Neuronal stem cell (in vitro differentiated cells): ENCODE measurements around the gene ST3GAL2.
A peak's percentile ranks its signal among the peaks of the same experiment; 100 is the strongest.

Experiments used
- DNase-seq: peaks from one replicate; pipeline ENCODE4 v3.0.0-alpha.2; 2013; ENCODE audit warnings: low spot score
- H2AFZ ChIP-seq: one replicate; pipeline ENCODE4 v1.6.1; 2013; ENCODE audit warnings: mild to moderate bottlenecking, low read length, inconsistent platforms
- H2AK5ac ChIP-seq: 2 replicates; pipeline ENCODE4 v1.6.1; 2013; ENCODE audit warnings: low read depth, mild to moderate bottlenecking, inconsistent platforms, low read length, moderate library complexity, mixed read lengths
- H2BK120ac ChIP-seq: 2 replicates; pipeline ENCODE4 v1.6.1; 2013; ENCODE audit warnings: low read depth, mild to moderate bottlenecking, inconsistent platforms, low read length, moderate library complexity, mixed read lengths
- H2BK12ac ChIP-seq: one replicate; pipeline ENCODE4 v1.6.1; 2013; ENCODE audit warnings: low read length, inconsistent platforms
- H2BK15ac ChIP-seq: 2 replicates; pipeline ENCODE4 v1.6.1; 2013; ENCODE audit warnings: mild to moderate bottlenecking, low read length, inconsistent platforms, mixed read lengths
- H2BK5ac ChIP-seq: one replicate; pipeline ENCODE4 v1.6.1; 2013; ENCODE audit warnings: inconsistent platforms, mild to moderate bottlenecking, low read length, moderate library complexity
- H3K14ac ChIP-seq: one replicate; pipeline ENCODE4 v1.6.1; 2013; ENCODE audit warnings: low read length, inconsistent platforms
- H3K18ac ChIP-seq: 2 replicates; pipeline ENCODE4 v1.6.1; 2013; ENCODE audit warnings: low read length, inconsistent platforms
- H3K23ac ChIP-seq: 2 replicates; pipeline ENCODE4 v1.6.1; 2013; ENCODE audit warnings: low read depth, mild to moderate bottlenecking, mixed read lengths, low read length, inconsistent platforms; ENCODE audit not compliant: poor library complexity
- H3K27ac ChIP-seq: replicated peaks from 3 replicates; pipeline ENCODE4 v1.5.1; 2013; ENCODE audit warnings: low read length, inconsistent platforms
- H3K27me3 ChIP-seq, 3 experiments: 2 replicates each; pipeline ENCODE4 v1.6.1; 2013; ENCODE audit warnings: low read length in 3 of 3, mild to moderate bottlenecking in 2 of 3, inconsistent platforms in 1 of 3, low read depth in 1 of 3, mixed read lengths in 1 of 3, moderate library complexity in 1 of 3; ENCODE audit not compliant: control insufficient read depth in 3 of 3, insufficient read depth in 3 of 3
- H3K36me3 ChIP-seq, 2 donors: replicated peaks in 1 of 2; 2 replicates each; pipeline ENCODE4 v1.6.1; 2013; ENCODE audit warnings: low read length in 2 of 2; ENCODE audit not compliant: control insufficient read depth in 2 of 2, insufficient read depth in 2 of 2
- H3K4ac ChIP-seq: 2 replicates; pipeline ENCODE4 v1.6.1; 2013; ENCODE audit warnings: inconsistent platforms, mild to moderate bottlenecking, low read length, moderate library complexity
- H3K4me1 ChIP-seq, 2 donors: 1 replicate in 1 of 2; 2 replicates in 1 of 2; pipeline ENCODE4 v1.6.1; 2013; ENCODE audit warnings: low read length in 2 of 2, low read depth in 1 of 2; ENCODE audit not compliant: control insufficient read depth in 2 of 2, insufficient read depth in 1 of 2
- H3K4me2 ChIP-seq: one replicate; pipeline ENCODE4 v1.6.1; 2013; ENCODE audit warnings: mild to moderate bottlenecking, low read length, inconsistent platforms; ENCODE audit not compliant: insufficient read depth, poor library complexity, severe bottlenecking
- H3K4me3 ChIP-seq, 2 donors: 2 replicates each; pipeline ENCODE4 v1.5.1; 2013; ENCODE audit warnings: low read length in 2 of 2, mild to moderate bottlenecking in 2 of 2, inconsistent platforms in 1 of 2, moderate library complexity in 1 of 2
- H3K79me1 ChIP-seq: one replicate; pipeline ENCODE4 v1.6.1; 2013; ENCODE audit warnings: low read depth, mild to moderate bottlenecking, inconsistent platforms, low read length, moderate library complexity
- H3K9ac ChIP-seq: one replicate; pipeline ENCODE4 v1.6.1; 2013; ENCODE audit warnings: mild to moderate bottlenecking, low read depth, low read length, inconsistent platforms; ENCODE audit not compliant: poor library complexity
- H3K9me3 ChIP-seq, 2 donors: replicated peaks in 1 of 2; 2 replicates each; pipeline versions ENCODE3 to v1.6.1; 2013; ENCODE audit warnings: low read length in 2 of 2, mild to moderate bottlenecking in 2 of 2, inconsistent platforms in 1 of 2, low read depth in 1 of 2, mixed read lengths in 1 of 2, moderate library complexity in 1 of 2; ENCODE audit not compliant: control insufficient read depth in 2 of 2, insufficient read depth in 1 of 2
- H4K8ac ChIP-seq: one replicate; pipeline ENCODE4 v1.6.1; 2013; ENCODE audit warnings: low read depth, mild to moderate bottlenecking, inconsistent platforms, low read length, moderate library complexity
- H4K91ac ChIP-seq: one replicate; pipeline ENCODE4 v1.6.1; 2013; ENCODE audit warnings: low read length, low read depth, mild to moderate bottlenecking, inconsistent platforms; ENCODE audit not compliant: poor library complexity
- WGBS, 2 donors: extraction: QIAGEN DNeasy Blood & Tissue Kit; methylation state at CpG; one replicate each; pipeline ENCODE4 v1.1.7; 2013; ENCODE audit warnings: missing lambda C conversion rate in 2 of 2, mixed read lengths in 1 of 2; ENCODE audit not compliant: insufficient read length in 2 of 2, insufficient replicate concordance in 1 of 2; ENCODE audit errors: extremely low coverage in 2 of 2; 5-methylcytosine and 5-hydroxymethylcytosine counted together

ST3GAL2 gene

GRCh38 chr16:70457446-70458166, 18.7 kb upstream of the ST3GAL2 start:
- H2BK15ac ChIP-seq = no peak overlapping the region
- no peak overlapping the region for H3K4ac ChIP-seq
- H2AFZ ChIP-seq = no peak overlapping the region
- DNase-seq = no peak
- H2BK120ac ChIP-seq = no peak overlapping the region
- no peak overlapping the region for H4K91ac ChIP-seq
- H4K8ac ChIP-seq = no peak overlapping the region
- peaks cover 0 to 3% of the 10 kb centered on the region in 2 donors for H3K4me1 ChIP-seq
- H2BK12ac ChIP-seq = no peak overlapping the region
- H3K14ac ChIP-seq = no peak overlapping the region
- H3K18ac ChIP-seq = no peak overlapping the region
- no peak overlapping the region for H3K27ac ChIP-seq
- no peaks in the 10 kb centered on the region for H3K79me1 ChIP-seq
- no peaks in the 10 kb centered on the region for H3K36me3 ChIP-seq
- H3K27me3 ChIP-seq = no peaks in the 10 kb centered on the region
- no peak overlapping the region for H2AK5ac ChIP-seq
- no peak overlapping the region for H3K4me3 ChIP-seq
- H3K23ac ChIP-seq = no peak overlapping the region
- no CpG with 5 or more reads among the region's 5 CpGs for WGBS, 2 donors
- no peak overlapping the region for H3K9ac ChIP-seq
- H3K4me2 ChIP-seq = no peak overlapping the region
- H2BK5ac ChIP-seq = no peak overlapping the region
- no peaks in the 10 kb centered on the region for H3K9me3 ChIP-seq

- H3K4me2 ChIP-seq = no peak overlapping the region
- no CpG with 5 or more reads among the region's 7 CpGs for WGBS, 2 donors
These were observed 17.0 kb upstream of the ST3GAL2 start for GRCh38 chr16:70455910-70456309.

GRCh38 chr16:70454222-70455034, 15.5 kb upstream of the ST3GAL2 start, which contains the start of gene FCSK:
Gene FCSK (plus strand): TSS chr16:70454595. CDS start chr16:70463191, 8,596 bp downstream.
- H4K8ac ChIP-seq = no peak within 1 kb of the TSS
- WGBS, 2 donors = no CpG with 5 or more reads among the region's 67 CpGs
- peak within 1 kb of the TSS; percentile 90 for H3K27ac ChIP-seq
- peak within 1 kb of the TSS; percentile 99 for H2AFZ ChIP-seq
- H3K4me1 ChIP-seq = peaks cover 0 to 3% of the 10 kb centered on the region in 2 donors
- peak within 1 kb of the TSS; percentile 85 for H3K4me2 ChIP-seq
- H3K9me3 ChIP-seq = no peaks in the 10 kb centered on the region
- peak within 1 kb of the TSS; percentile 95 for H4K91ac ChIP-seq
- H3K4ac ChIP-seq = peak within 1 kb of the TSS; percentile 66
- H3K79me1 ChIP-seq = no peaks in the 10 kb centered on the region
- peak within 1 kb of the TSS; percentile 94 for H2BK12ac ChIP-seq
- H3K4me3 ChIP-seq = peak within 1 kb of the TSS; percentile 90 to 93
- no peaks in the 10 kb centered on the region for H3K36me3 ChIP-seq
- H3K9ac ChIP-seq = peak within 1 kb of the TSS; percentile 90
- H3K18ac ChIP-seq = peak within 1 kb of the TSS; percentile 100
- H3K27me3 ChIP-seq = no peaks in the 10 kb centered on the region
- peak within 1 kb of the TSS; percentile 100 for H3K14ac ChIP-seq
- peak within 1 kb of the TSS; percentile 83 for H2AK5ac ChIP-seq
- H2BK120ac ChIP-seq = peak within 1 kb of the TSS; percentile 100
- peak within 1 kb of the TSS; percentile 98 for H2BK5ac ChIP-seq
- DNase-seq = peak; percentile 84
- peak within 1 kb of the TSS; percentile 80 for H3K23ac ChIP-seq
- peak within 1 kb of the TSS; percentile 67 for H2BK15ac ChIP-seq

More at GRCh38 chr16:70455910-70456309, 17.0 kb upstream of the ST3GAL2 start:
- Histone ChIP-seq H3K36me3 (no peaks in the 10 kb centered on the region), H3K27me3 (no peaks in the 10 kb centered on the region), H3K9ac (no peak overlapping the region), H2BK12ac (no peak overlapping the region), H2AK5ac (no peak overlapping the region), H2AFZ (no peak overlapping the region), H3K9me3 (no peaks in the 10 kb centered on the region), H3K14ac (no peak overlapping the region), H2BK5ac (no peak overlapping the region), H3K23ac (no peak overlapping the region), H3K27ac (no peak overlapping the region), H3K79me1 (no peaks in the 10 kb centered on the region), H3K18ac (no peak overlapping the region), H2BK120ac (no peak overlapping the region), H3K4ac (no peak overlapping the region), H4K8ac (no peak overlapping the region), H2BK15ac (no peak overlapping the region), H4K91ac (no peak overlapping the region), H3K4me3 (no peak overlapping the region), H3K4me1 (peaks cover 0 to 3% of the 10 kb centered on the region in 2 donors)
- DNase-seq = no peak

- no peak overlapping the region for H2BK15ac ChIP-seq
- no peak overlapping the region for H2BK12ac ChIP-seq
- H3K36me3 ChIP-seq = no peaks in the 10 kb centered on the region
- no peaks in the 10 kb centered on the region for H3K9me3 ChIP-seq
- peak overlapping the region; percentile 48 for H3K4me2 ChIP-seq
- H4K8ac ChIP-seq = no peak overlapping the region
- peak overlapping the region; percentile 90 for H3K27ac ChIP-seq
- no peak overlapping the region for H2BK120ac ChIP-seq
- H2AK5ac ChIP-seq = no peak overlapping the region
- H2AFZ ChIP-seq = peak overlapping the region; percentile 99
- H3K23ac ChIP-seq = no peak overlapping the region
- H4K91ac ChIP-seq = no peak overlapping the region
- H3K27me3 ChIP-seq = no peaks in the 10 kb centered on the region
- H2BK5ac ChIP-seq = peak overlapping the region; percentile 98
- no CpG with 5 or more reads among the region's 8 CpGs for WGBS, 2 donors
- H3K9ac ChIP-seq = no peak overlapping the region
- H3K4ac ChIP-seq = no peak overlapping the region
- peak overlapping the region; percentile 90 to 93 for H3K4me3 ChIP-seq
- no peaks in the 10 kb centered on the region for H3K79me1 ChIP-seq
- peak; percentile 62 for DNase-seq
- H3K4me1 ChIP-seq = peaks cover 0 to 3% of the 10 kb centered on the region in 2 donors
- no peak overlapping the region for H3K18ac ChIP-seq
- no peak overlapping the region for H3K14ac ChIP-seq
These were observed 15.0 kb upstream of the ST3GAL2 start for GRCh38 chr16:70453892-70454221.
